ENCODE results near the gene UGT1A8. TPM values are rescaled to one million over a fixed set of nuclear protein-coding genes. Genes with fewer than 3 reads are reported as not detected.

The UGT1A8 gene
- total and polyA plus RNA-seq, 2 experiments from 2014 or later: not detected

- Histone ChIP-seq H3K36me3 (ENCODE audit: low read depth) (no peaks in the 10 kb centered on the region), H3K9ac (no peak overlapping the region), H3K4me1 (ENCODE audit: insufficient read depth) (no peaks in the 10 kb centered on the region), H3K4me3 (no peak overlapping the region), H3K9me2 (ENCODE audit: insufficient read depth) (no peaks in the 10 kb centered on the region), H3K4me2 (ENCODE audit: unreplicated experiment) (no peak overlapping the region), H2AFZ (no peak overlapping the region), H3K79me2 (ENCODE audit: insufficient read depth) (no peaks in the 10 kb centered on the region), H3K9me3 (ENCODE audit: low read depth) (no peaks in the 10 kb centered on the region), H3K27ac (no peak overlapping the region), H3F3A (ENCODE audit: insufficient read depth) (no peaks in the 10 kb centered on the region), H3K27me3 (replicated peaks; ENCODE audit: insufficient read depth) (peaks cover 25% of the 10 kb centered on the region; the same call in 1 of the 2 replicates), H4K20me1 (ENCODE audit: insufficient read depth) (no peaks in the 10 kb centered on the region)
- in situ Hi-C loops (cut with MboI): no loop called here
- DNase-seq: no peak
- 50 to 53% methylated on average over 17 of the region's 17 CpGs for WGBS, 2 experiments (ENCODE audit: low coverage in 1 of 2, low lambda C conversion rate in 2 of 2, missing lambda C conversion rate in 2 of 2)
- TF ChIP-seq EZH2phosphoT487 (IDR thresholded peaks at IDR 0.05; ENCODE audit: insufficient read depth, low read depth): no peak
- TF ChIP-seq EZH2 (IDR thresholded peaks at IDR 0.05; ENCODE audit: insufficient read depth, poor library complexity, severe bottlenecking): no peak
Observed at GRCh38 chr2:233794128-233794658, 176.8 kb downstream of the UGT1A8 start.

- H3K27ac ChIP-seq: no peak overlapping the region
- H3K4me3 ChIP-seq: no peak overlapping the region
- no peaks in the 10 kb centered on the region for H3K9me3 ChIP-seq (ENCODE audit: low read depth)
- H4K20me1 ChIP-seq (ENCODE audit: insufficient read depth): no peaks in the 10 kb centered on the region
- H3K9me2 ChIP-seq (ENCODE audit: insufficient read depth): no peaks in the 10 kb centered on the region
- H2AFZ ChIP-seq: no peak overlapping the region
- H3K79me2 ChIP-seq (ENCODE audit: insufficient read depth): no peaks in the 10 kb centered on the region
- H3K9ac ChIP-seq: no peak overlapping the region
- no peaks in the 10 kb centered on the region for H3K36me3 ChIP-seq (ENCODE audit: low read depth)
- DNase-seq: no peak
- WGBS, 2 experiments (ENCODE audit: low coverage in 1 of 2, low lambda C conversion rate in 2 of 2, missing lambda C conversion rate in 2 of 2): 66 to 71% methylated on average over 12 to 13 of the region's 13 CpGs
- H3K4me2 ChIP-seq (ENCODE audit: unreplicated experiment): no peak overlapping the region
- H3K27me3 ChIP-seq (replicated peaks; ENCODE audit: insufficient read depth): peaks cover 25% of the 10 kb centered on the region; the same call in 1 of the 2 replicates
- no peaks in the 10 kb centered on the region for H3F3A ChIP-seq (ENCODE audit: insufficient read depth)
- no peak for TF ChIP-seq EZH2phosphoT487 (IDR thresholded peaks at IDR 0.05; ENCODE audit: insufficient read depth, low read depth)
- TF ChIP-seq EZH2 (IDR thresholded peaks at IDR 0.05; ENCODE audit: insufficient read depth, poor library complexity, severe bottlenecking): no peak
- no peaks in the 10 kb centered on the region for H3K4me1 ChIP-seq (ENCODE audit: insufficient read depth)
- in situ Hi-C loops (cut with MboI): no loop called here
Observed at GRCh38 chr2:233795735-233796171, 178.3 kb downstream of the UGT1A8 start.

GRCh38 chr2:233796254-233796653 lies 178.8 kb downstream of the UGT1A8 start:
- Histone ChIP-seq H3K9me2 (ENCODE audit: insufficient read depth) (no peaks in the 10 kb centered on the region), H3F3A (ENCODE audit: insufficient read depth) (no peaks in the 10 kb centered on the region), H3K9ac (no peak overlapping the region), H3K4me2 (ENCODE audit: unreplicated experiment) (no peak overlapping the region), H3K27me3 (replicated peaks; ENCODE audit: insufficient read depth) (peaks cover 25% of the 10 kb centered on the region; the same call in 1 of the 2 replicates), H2AFZ (no peak overlapping the region), H3K27ac (no peak overlapping the region), H3K36me3 (ENCODE audit: low read depth) (no peaks in the 10 kb centered on the region), H3K4me3 (no peak overlapping the region), H3K79me2 (ENCODE audit: insufficient read depth) (no peaks in the 10 kb centered on the region), H3K4me1 (ENCODE audit: insufficient read depth) (no peaks in the 10 kb centered on the region), H4K20me1 (ENCODE audit: insufficient read depth) (no peaks in the 10 kb centered on the region), H3K9me3 (ENCODE audit: low read depth) (no peaks in the 10 kb centered on the region)
- no peak for TF ChIP-seq EZH2 (IDR thresholded peaks at IDR 0.05; ENCODE audit: insufficient read depth, poor library complexity, severe bottlenecking)
- TF ChIP-seq EZH2phosphoT487 (IDR thresholded peaks at IDR 0.05; ENCODE audit: insufficient read depth, low read depth): no peak
- 17 to 20% methylated on average over 7 to 9 of the region's 9 CpGs for WGBS, 2 experiments (ENCODE audit: low coverage in 1 of 2, low lambda C conversion rate in 2 of 2, missing lambda C conversion rate in 2 of 2)
- in situ Hi-C loops (cut with MboI): no loop called here
- DNase-seq: no peak

DNA sequence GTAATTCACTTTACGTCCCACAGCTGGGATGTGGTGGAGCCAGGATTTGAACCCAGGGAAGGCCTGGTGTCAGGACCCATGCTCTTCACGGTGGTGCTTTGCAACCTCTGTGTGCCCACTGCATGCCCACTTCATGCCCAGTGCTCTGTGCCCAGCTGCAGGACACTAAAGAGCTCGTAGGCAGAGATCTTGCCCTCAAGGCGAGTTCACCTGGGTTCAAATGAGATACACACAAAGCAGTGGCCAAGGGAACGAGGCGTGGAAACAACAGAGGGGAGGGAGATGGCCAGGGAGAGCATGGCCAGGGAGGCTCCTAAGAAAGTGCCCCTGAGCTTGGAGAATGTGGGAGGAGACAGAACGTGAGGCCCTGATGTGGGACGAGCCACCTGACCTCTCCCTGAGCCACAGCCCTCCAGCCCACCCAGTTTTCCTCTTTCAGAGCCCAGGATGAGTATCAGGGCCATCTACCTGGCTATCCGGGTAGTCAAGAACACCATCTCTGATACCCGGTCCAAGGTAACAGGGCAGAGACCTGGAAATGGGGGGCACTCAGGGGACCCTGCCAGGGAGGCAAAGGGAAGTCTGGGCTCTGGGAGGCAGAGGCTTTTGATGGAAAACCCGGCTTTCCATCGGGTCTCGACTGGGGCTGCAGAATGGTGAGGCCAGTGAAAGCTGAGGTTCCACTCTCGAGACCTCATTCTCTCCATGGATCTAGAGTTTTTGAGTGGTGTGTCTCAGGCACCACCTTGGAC lies 181.1 kb downstream of the UGT1A8 start:
- in situ Hi-C loops (cut with MboI): no loop called here
- no peak overlapping the region for H3K9ac ChIP-seq
- H3F3A ChIP-seq (ENCODE audit: insufficient read depth): no peaks in the 10 kb centered on the region
- TF ChIP-seq EZH2phosphoT487 (IDR thresholded peaks at IDR 0.05; ENCODE audit: insufficient read depth, low read depth) (no peak), EZH2 (IDR thresholded peaks at IDR 0.05; ENCODE audit: insufficient read depth, poor library complexity, severe bottlenecking) (no peak)
- H3K9me3 ChIP-seq (ENCODE audit: low read depth): no peaks in the 10 kb centered on the region
- H3K9me2 ChIP-seq (ENCODE audit: insufficient read depth): no peaks in the 10 kb centered on the region
- no peak overlapping the region for H2AFZ ChIP-seq
- no peak overlapping the region for H3K4me2 ChIP-seq (ENCODE audit: unreplicated experiment)
- no peak overlapping the region for H3K4me3 ChIP-seq
- DNase-seq: no peak
- H3K27me3 ChIP-seq (replicated peaks; ENCODE audit: insufficient read depth): peaks cover 23% of the 10 kb centered on the region
- no peaks in the 10 kb centered on the region for H3K79me2 ChIP-seq (ENCODE audit: insufficient read depth)
- H3K27ac ChIP-seq: no peak overlapping the region
- H4K20me1 ChIP-seq (ENCODE audit: insufficient read depth): no peaks in the 10 kb centered on the region
- H3K4me1 ChIP-seq (ENCODE audit: insufficient read depth): no peaks in the 10 kb centered on the region
- no peaks in the 10 kb centered on the region for H3K36me3 ChIP-seq (ENCODE audit: low read depth)
- 28 to 32% methylated on average over 14 of the region's 14 CpGs for WGBS, 2 experiments (ENCODE audit: low coverage in 1 of 2, low lambda C conversion rate in 2 of 2, missing lambda C conversion rate in 2 of 2)

All from GM23248 (cell line).